Measurements from ENCODE around the gene ALDH16A1. TPM values are rescaled to one million over a fixed set of nuclear protein-coding genes. Genes with fewer than 3 reads are reported as not detected.
"Not testable (repeated sequence)": the region's sequence is repeated elsewhere in the genome, so short reads cannot be mapped to it uniquely, and the experiment has no call there.

Gene ALDH16A1
- total RNA-seq, 1 donor from 2014 or later: 26.4 TPM

- no peak overlapping the region for H3K4me3 Mint-ChIP-seq (ENCODE audit: low read depth)
- peaks cover 28% of the 10 kb centered on the region for H3K4me1 Mint-ChIP-seq (ENCODE audit: low read depth)
- H3K9me3 Mint-ChIP-seq: no peaks in the 10 kb centered on the region
- intact Hi-C loops (cut with micrococcal nuclease): no loop called here
- no peaks in the 10 kb centered on the region for H3K27me3 Mint-ChIP-seq (ENCODE audit: low read depth)
- peak overlapping the region; percentile 99 for H3K27ac Mint-ChIP-seq
- H3K36me3 Mint-ChIP-seq (ENCODE audit: low read depth): peaks cover 7% of the 10 kb centered on the region
- DNase-seq (ENCODE audit: low spot score): no peak
These were observed 15.2 kb downstream of the ALDH16A1 start for GRCh38 chr19:49468199-49468598.

- Mint-ChIP-seq H3K9me3 (no peaks in the 10 kb centered on the region), H3K4me3 (ENCODE audit: low read depth) (peak overlapping the region; percentile 75), H3K36me3 (ENCODE audit: low read depth) (peaks cover 7% of the 10 kb centered on the region), H3K4me1 (ENCODE audit: low read depth) (peaks cover 32% of the 10 kb centered on the region), H3K27ac (peak overlapping the region; percentile 99), H3K27me3 (ENCODE audit: low read depth) (no peaks in the 10 kb centered on the region)
- intact Hi-C loops (cut with micrococcal nuclease): loop anchor here (1.0 kb wide), 1 partner anchor 16 kb away; the partner anchor contains the start of gene ALDH16A1
- DNase-seq (ENCODE audit: low spot score): peak; percentile 94
These were observed 15.9 kb downstream of the ALDH16A1 start for GRCh38 chr19:49468746-49469447.

GRCh38 chr19:49469828-49470614 lies 17.0 kb downstream of the ALDH16A1 start:
- Mint-ChIP-seq H3K36me3 (ENCODE audit: low read depth) (peaks cover 8% of the 10 kb centered on the region), H3K4me3 (ENCODE audit: low read depth) (peak overlapping the region; percentile 26), H3K27me3 (ENCODE audit: low read depth) (no peaks in the 10 kb centered on the region), H3K27ac (peak overlapping the region; percentile 90), H3K4me1 (ENCODE audit: low read depth) (peaks cover 32% of the 10 kb centered on the region), H3K9me3 (no peaks in the 10 kb centered on the region)
- DNase-seq (ENCODE audit: low spot score): peak; percentile 81
- intact Hi-C loops (cut with micrococcal nuclease): loop anchor here (1.0 kb wide), 3 partner anchors 17 to 78 kb away; partner anchors contain the start of gene ALDH16A1

GRCh38 chr19:49470615-49470978 lies 17.6 kb downstream of the ALDH16A1 start:
- Mint-ChIP-seq H3K4me1 (ENCODE audit: low read depth) (peaks cover 36% of the 10 kb centered on the region), H3K27ac (peak overlapping the region; percentile 90), H3K36me3 (ENCODE audit: low read depth) (peaks cover 10% of the 10 kb centered on the region), H3K27me3 (ENCODE audit: low read depth) (no peaks in the 10 kb centered on the region), H3K9me3 (no peaks in the 10 kb centered on the region), H3K4me3 (ENCODE audit: low read depth) (peak overlapping the region; percentile 26)
- no peak for DNase-seq (ENCODE audit: low spot score)
- intact Hi-C loops (cut with micrococcal nuclease): loop anchor here (1.0 kb wide), 2 partner anchors 27 to 78 kb away; no protein-coding TSS in a partner anchor

- intact Hi-C loops (cut with micrococcal nuclease): no loop called here
- Mint-ChIP-seq H3K4me1 (ENCODE audit: low read depth) (peaks cover 45% of the 10 kb centered on the region), H3K27me3 (ENCODE audit: low read depth) (no peaks in the 10 kb centered on the region), H3K4me3 (ENCODE audit: low read depth) (peak overlapping the region; percentile 92), H3K27ac (peak overlapping the region; percentile 83), H3K36me3 (ENCODE audit: low read depth) (peaks cover 18% of the 10 kb centered on the region), H3K9me3 (no peaks in the 10 kb centered on the region)
- no peak for DNase-seq (ENCODE audit: low spot score)
These were observed 19.9 kb downstream of the ALDH16A1 start for GRCh38 chr19:49472936-49473335.

GRCh38 chr19:49473501-49473867 lies 20.5 kb downstream of the ALDH16A1 start:
- intact Hi-C loops (cut with micrococcal nuclease); H3K9me3 Mint-ChIP-seq; DNase-seq (ENCODE audit: low spot score); H3K27me3 Mint-ChIP-seq (ENCODE audit: low read depth): not testable (repeated sequence)
- peak overlapping the region; percentile 92 for H3K4me3 Mint-ChIP-seq (ENCODE audit: low read depth)
- peak overlapping the region; percentile 83 for H3K27ac Mint-ChIP-seq
- H3K36me3 Mint-ChIP-seq (ENCODE audit: low read depth): peaks cover 18% of the 10 kb centered on the region
- peaks cover 45% of the 10 kb centered on the region for H3K4me1 Mint-ChIP-seq (ENCODE audit: low read depth)

- DNase-seq (ENCODE audit: low spot score): peak; percentile 95
- peak within 1 kb of the TSS; percentile 92 for H3K4me3 Mint-ChIP-seq (ENCODE audit: low read depth)
- peak within 1 kb of the TSS; percentile 83 for H3K27ac Mint-ChIP-seq
- H3K36me3 Mint-ChIP-seq (ENCODE audit: low read depth): peaks cover 17% of the 10 kb centered on the region
- no peaks in the 10 kb centered on the region for H3K27me3 Mint-ChIP-seq (ENCODE audit: low read depth)
- peaks cover 41% of the 10 kb centered on the region for H3K4me1 Mint-ChIP-seq (ENCODE audit: low read depth)
- no peaks in the 10 kb centered on the region for H3K9me3 Mint-ChIP-seq
- intact Hi-C loops (cut with micrococcal nuclease): no loop called here
These were observed 21.0 kb downstream of the ALDH16A1 start, which contains the start of gene FLT3LG for GRCh38 chr19:49473868-49474541. TSS of gene FLT3LG (plus strand) at chr19:49474215. CDS start at chr19:49474640, 425 bp downstream.

- H3K27me3 Mint-ChIP-seq (ENCODE audit: low read depth): no peaks in the 10 kb centered on the region
- H3K27ac Mint-ChIP-seq: peak overlapping the region; percentile 83
- peaks cover 18% of the 10 kb centered on the region for H3K36me3 Mint-ChIP-seq (ENCODE audit: low read depth)
- intact Hi-C loops (cut with micrococcal nuclease): no loop called here
- no peak for DNase-seq (ENCODE audit: low spot score)
- no peaks in the 10 kb centered on the region for H3K9me3 Mint-ChIP-seq
- peaks cover 38% of the 10 kb centered on the region for H3K4me1 Mint-ChIP-seq (ENCODE audit: low read depth)
- peak overlapping the region; percentile 92 for H3K4me3 Mint-ChIP-seq (ENCODE audit: low read depth)
These were observed 21.5 kb downstream of the ALDH16A1 start for GRCh38 chr19:49474542-49474924.

- no peaks in the 10 kb centered on the region for H3K27me3 Mint-ChIP-seq (ENCODE audit: low read depth)
- H3K36me3 Mint-ChIP-seq (ENCODE audit: low read depth): peaks cover 18% of the 10 kb centered on the region
- H3K27ac Mint-ChIP-seq: peak overlapping the region; percentile 83
- DNase-seq (ENCODE audit: low spot score): no peak
- peak overlapping the region; percentile 92 for H3K4me3 Mint-ChIP-seq (ENCODE audit: low read depth)
- intact Hi-C loops (cut with micrococcal nuclease): no loop called here
- no peaks in the 10 kb centered on the region for H3K9me3 Mint-ChIP-seq
- H3K4me1 Mint-ChIP-seq (ENCODE audit: low read depth): peaks cover 32% of the 10 kb centered on the region
These were observed 22.3 kb downstream of the ALDH16A1 start for GRCh38 chr19:49475191-49475917.

- Mint-ChIP-seq H3K4me1 (ENCODE audit: low read depth) (peaks cover 26% of the 10 kb centered on the region), H3K9me3 (no peaks in the 10 kb centered on the region), H3K36me3 (ENCODE audit: low read depth) (peaks cover 23% of the 10 kb centered on the region), H3K4me3 (ENCODE audit: low read depth) (peak overlapping the region; percentile 92), H3K27me3 (ENCODE audit: low read depth) (no peaks in the 10 kb centered on the region), H3K27ac (peak overlapping the region; percentile 83)
- intact Hi-C loops (cut with micrococcal nuclease): loop anchor here (1.0 kb wide), 1 partner anchor 250 kb away; no protein-coding TSS in a partner anchor
- DNase-seq (ENCODE audit: low spot score): peak; percentile 68
These were observed 23.2 kb downstream of the ALDH16A1 start for GRCh38 chr19:49475995-49476880.

- Mint-ChIP-seq H3K4me1 (ENCODE audit: low read depth) (peaks cover 12% of the 10 kb centered on the region), H3K9me3 (no peaks in the 10 kb centered on the region), H3K27me3 (ENCODE audit: low read depth) (no peaks in the 10 kb centered on the region), H3K36me3 (ENCODE audit: low read depth) (peaks cover 33% of the 10 kb centered on the region), H3K4me3 (ENCODE audit: low read depth) (no peak overlapping the region), H3K27ac (no peak overlapping the region)
- intact Hi-C loops (cut with micrococcal nuclease): no loop called here
- no peak for DNase-seq (ENCODE audit: low spot score)
These were observed 27.1 kb downstream of the ALDH16A1 start for GRCh38 chr19:49479975-49480628.

Measured in activated T-helper 2 cell treated with anti-CD3 and anti-CD28 coated beads, Interferon-gamma antibody, Interleukin-2, Interleukin-4, amounts not matched to agents 10 μg/mL and 5 μg/mL and 100 μg/mL, durations not matched to agents 14 hours and 24 hours and 36 hours (primary cell).